Stimulated activated CD8-positive, alpha-beta memory T cell treated with anti-CD3 and anti-CD28 coated beads, Interleukin-12 subunit alpha, Interleukin-12 subunit beta, amount 100 ng/mL, for 1 hour (primary cell): ENCODE results near the gene ADAMTS20.

Experiments used
- DNase-seq: peaks from one replicate; pipeline ENCODE4 v3.0.0-alpha.2; 2020; ENCODE audit warnings: low read depth

Gene ADAMTS20

GRCh38 chr12:43310596-43310995 is 241.4 kb downstream of the ADAMTS20 start:
- no peak for DNase-seq

GRCh38 chr12:43309959-43310358 is 242.0 kb downstream of the ADAMTS20 start:
- DNase-seq, result no peak

GRCh38 chr12:43308776-43309175 is 243.2 kb downstream of the ADAMTS20 start:
- DNase-seq, result no peak

GRCh38 chr12:43307126-43307525 is 244.9 kb downstream of the ADAMTS20 start:
- DNase-seq, result no peak

- DNase-seq, result no peak
Observed at GRCh38 chr12:43306066-43306465, 245.9 kb downstream of the ADAMTS20 start.

- DNase-seq, result no peak
Observed at GRCh38 chr12:43305065-43305464, 246.9 kb downstream of the ADAMTS20 start.
